Vagina (tissue), 2 donors: ENCODE measurements around the gene AURKA.

Source experiments
- CTCF ChIP-seq, 3 experiments: fragments of 450-650 bp in 2 of 3; fragments of 200-600 bp in 1 of 3; sonication (generic) in 1 of 3; IDR thresholded peaks; one replicate each; pipeline ENCODE4 v1.5.1; 2017 to 2019; ENCODE audit warnings: antibody characterized with exemption in 3 of 3, mild to moderate bottlenecking in 2 of 3, moderate library complexity in 2 of 3
- POLR2A ChIP-seq, 2 donors: fragments of 450-650 bp; IDR thresholded peaks; one replicate each; pipeline ENCODE4 v1.6.1; 2017; ENCODE audit warnings: antibody characterized with exemption in 2 of 2, mild to moderate bottlenecking in 2 of 2, moderate library complexity in 2 of 2
- POLR2AphosphoS5 ChIP-seq, 2 donors: sonication (generic); formaldehyde crosslinking; IDR thresholded peaks; one replicate each; pipeline ENCODE4 v1.9.0; 2017; ENCODE audit warnings: antibody characterized with exemption in 2 of 2, mild to moderate bottlenecking in 2 of 2, low read depth in 1 of 2; ENCODE audit not compliant: insufficient read depth in 1 of 2

- no peak for TF ChIP-seq CTCF (IDR thresholded peaks at IDR 0.05)
- TF ChIP-seq POLR2A (IDR thresholded peaks at IDR 0.05): no peak
- no peak for TF ChIP-seq POLR2AphosphoS5 (IDR thresholded peaks at IDR 0.05; ENCODE audit: insufficient read depth in 1 of 2, low read depth in 1 of 2)
These were observed 31.9 kb upstream of the AURKA start for GRCh38 chr20:56423886-56424285.
